ENCODE data around the gene ZNF646.
A peak's percentile ranks its signal among the peaks of the same experiment; 100 is the strongest.
"Not testable (repeated sequence)": the region's sequence is repeated elsewhere in the genome, so short reads cannot be mapped to it uniquely, and the experiment has no call there.

ZNF646 gene

DNA sequence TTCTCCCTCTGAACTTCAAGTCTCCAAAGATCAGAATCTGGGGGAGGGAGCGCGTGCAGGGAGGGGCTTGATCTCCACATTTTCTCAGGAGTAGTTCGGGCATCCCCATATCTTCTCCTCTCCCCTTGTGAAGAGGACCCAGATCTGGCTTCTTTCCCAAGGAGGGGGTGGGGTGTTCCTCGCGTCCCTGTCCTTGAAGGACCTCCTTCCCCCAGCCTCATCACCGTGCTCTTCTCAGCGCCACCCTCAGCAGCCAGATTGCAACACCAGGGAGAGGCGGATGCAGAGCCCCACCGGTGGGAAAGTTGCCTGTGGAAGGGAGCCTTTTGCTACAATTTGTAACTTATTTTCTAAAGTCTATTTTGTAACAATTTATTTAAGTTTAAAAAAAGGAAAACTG, 8.9 kb downstream of the ZNF646 start:
- Histone ChIP-seq H3K27ac (peak overlapping the region in 5 of 21 experiments; percentile 22 to 50 (median 33)), H3K4me3 (no peak overlapping the region)

DNA sequence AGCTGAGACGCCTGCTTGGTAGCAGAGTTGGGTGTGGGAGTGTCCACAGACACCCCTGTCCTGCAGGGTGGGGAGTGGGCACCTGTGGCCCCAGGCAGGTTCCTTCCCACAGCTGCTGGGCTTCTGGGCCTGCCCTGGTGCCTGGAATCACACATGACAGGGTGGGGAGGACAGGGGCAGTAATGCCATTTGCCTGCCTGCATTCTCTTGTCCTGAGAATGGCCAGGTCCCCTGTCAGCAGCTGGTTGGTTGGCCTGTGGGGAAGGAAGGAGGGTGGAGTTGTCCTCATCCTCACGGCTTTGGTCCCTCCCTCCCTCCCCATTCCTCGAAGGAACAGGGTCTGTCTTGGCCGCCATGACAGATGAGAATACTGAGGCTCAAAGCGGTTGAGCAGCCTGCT, 9.3 kb downstream of the ZNF646 start:
- Histone ChIP-seq H3K4me3 (no peak overlapping the region), H3K27ac (peak overlapping the region in 2 of 21 experiments; percentile 29 to 43)

DNA sequence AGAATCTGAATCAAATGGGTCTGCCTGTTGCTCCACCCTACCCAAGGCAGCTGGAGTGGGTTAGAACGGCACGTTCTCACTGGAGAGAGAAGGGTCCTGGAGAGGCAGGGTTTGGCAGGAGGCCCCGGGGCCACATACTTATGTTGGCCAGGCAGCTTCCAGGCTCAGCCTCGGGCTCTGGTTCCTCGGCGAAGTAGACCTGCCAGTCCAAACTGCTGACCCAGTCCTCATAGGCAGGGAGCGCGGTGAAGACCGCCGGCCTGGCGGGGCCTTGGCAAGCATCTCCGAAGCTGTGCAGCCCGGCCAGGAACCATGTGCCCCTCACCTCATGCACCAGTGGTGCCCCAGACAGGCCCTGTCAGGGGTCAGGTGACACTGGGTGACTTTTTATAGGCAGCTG, 9.8 kb downstream of the ZNF646 start:
- Histone ChIP-seq H3K4me3 (no peak overlapping the region), H3K27ac (peak overlapping the region in 2 of 21 experiments; percentile 29 to 59)

DNA sequence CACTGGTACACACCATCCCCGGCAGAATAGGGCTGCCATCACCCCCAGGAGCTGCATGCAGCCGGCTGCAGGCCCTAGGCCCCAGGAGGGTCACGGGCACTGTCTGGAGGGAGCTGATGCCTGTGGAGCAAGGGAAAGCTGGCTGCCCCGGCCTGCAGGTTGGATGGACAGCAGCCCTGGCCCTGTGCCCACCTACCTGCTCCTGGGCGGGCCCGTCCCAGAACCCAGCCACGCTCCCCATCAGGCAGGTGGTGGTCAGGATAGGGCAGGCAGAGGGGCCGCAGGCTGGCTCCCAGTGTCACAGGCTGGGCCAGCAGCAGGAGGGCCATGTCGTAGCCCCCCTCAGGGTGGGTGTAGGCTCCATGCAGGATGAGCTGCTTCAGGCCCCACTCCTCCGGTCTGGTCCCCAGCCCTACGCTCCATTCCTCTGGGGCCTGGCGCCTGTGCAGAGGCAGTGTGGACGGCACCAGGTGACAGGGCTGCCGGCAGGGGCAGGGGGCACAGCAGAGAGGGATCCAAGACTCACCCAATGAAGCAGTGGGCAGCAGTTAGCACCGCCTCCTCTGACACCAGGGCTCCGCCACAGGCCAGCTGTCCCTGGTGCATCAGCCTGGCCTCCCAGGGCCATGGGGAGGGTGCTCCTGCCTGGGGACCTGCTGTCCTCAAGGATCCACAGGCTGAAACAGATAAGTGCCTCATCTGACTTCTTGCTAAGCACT, 10.5 kb downstream of the ZNF646 start:
- H3K27ac ChIP-seq: peak overlapping the region in 12 of 21 experiments; percentile 15 to 77 (median 55)
- H3K4me3 ChIP-seq: no peak overlapping the region

DNA sequence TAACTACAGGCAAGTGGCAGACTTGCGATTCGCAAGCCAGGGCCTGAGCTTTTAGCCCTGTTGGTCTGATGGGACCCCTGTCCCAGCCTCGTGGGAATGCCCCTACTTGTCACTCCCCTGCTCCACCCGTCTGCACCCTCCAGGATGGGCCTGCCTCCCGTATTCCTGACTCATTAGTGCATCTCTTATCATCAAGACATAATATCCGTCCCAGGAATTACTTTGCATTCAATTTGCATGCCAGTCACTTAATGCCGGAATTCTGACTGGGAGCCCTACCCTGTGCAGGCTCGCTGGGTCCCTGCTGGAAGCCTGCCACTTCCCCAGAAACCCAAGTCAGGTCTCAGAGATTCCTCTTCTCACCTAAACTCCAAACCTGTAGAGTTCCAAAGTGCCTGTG, 11.2 kb downstream of the ZNF646 start:
- H3K27ac ChIP-seq: peak overlapping the region in 10 of 21 experiments; percentile 22 to 77 (median 57)
- H3K4me3 ChIP-seq: no peak overlapping the region

DNA sequence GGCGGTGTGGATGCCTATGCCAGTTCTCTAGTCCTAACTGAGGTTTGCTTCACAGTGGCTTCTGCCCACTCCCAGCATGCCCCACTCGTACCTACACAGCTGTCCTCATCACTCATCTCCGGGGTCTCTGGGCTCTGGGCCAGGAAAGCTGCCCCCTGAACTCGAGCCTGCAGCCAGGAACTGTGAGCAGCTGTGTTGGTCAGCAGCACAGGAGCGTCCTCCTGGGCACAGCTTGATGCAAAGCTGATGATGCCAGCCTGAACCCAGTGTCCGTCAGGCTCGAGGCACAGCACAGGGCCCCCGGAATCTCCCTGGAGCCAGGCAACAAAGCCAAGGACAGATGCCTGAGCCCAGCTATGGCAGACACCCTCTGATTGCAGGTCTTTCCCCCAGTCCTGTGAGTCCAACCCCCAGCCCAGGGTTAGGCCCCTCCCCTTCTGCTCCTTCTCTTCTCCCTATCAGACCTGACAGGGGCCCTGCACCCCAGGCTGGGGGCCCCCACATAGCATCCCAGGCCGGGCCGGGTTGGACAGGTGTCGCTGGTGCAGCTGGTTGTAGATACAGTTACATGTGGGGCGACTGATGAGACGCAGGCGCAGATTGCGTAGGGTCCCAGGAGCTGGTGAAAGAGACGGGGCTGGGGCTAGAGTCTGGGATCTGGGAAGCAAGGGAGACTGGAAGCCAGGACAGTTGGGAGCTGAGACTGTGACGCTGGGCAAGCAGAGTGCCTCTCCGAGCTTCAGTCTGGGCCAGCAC, 11.8 kb downstream of the ZNF646 start:
- Histone ChIP-seq H3K4me3 (no peak overlapping the region), H3K27ac (peak overlapping the region in 4 of 21 experiments; percentile 22 to 65 (median 35))

DNA sequence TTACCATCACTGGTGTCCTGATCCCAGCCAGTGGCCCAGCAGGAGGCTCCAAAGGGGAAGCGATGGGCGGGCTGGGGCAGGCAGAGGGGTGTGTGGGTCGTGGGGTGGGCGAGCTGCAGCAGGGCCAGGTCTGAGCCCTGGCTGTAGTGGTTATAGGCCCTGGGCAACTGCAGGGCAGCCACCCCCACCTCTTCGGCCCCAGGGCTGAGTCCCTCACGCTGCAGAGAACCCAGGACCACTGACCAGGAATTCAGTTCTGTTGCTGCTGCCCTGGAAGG, 12.3 kb downstream of the ZNF646 start:
- H3K27ac ChIP-seq: no peak overlapping the region

DNA sequence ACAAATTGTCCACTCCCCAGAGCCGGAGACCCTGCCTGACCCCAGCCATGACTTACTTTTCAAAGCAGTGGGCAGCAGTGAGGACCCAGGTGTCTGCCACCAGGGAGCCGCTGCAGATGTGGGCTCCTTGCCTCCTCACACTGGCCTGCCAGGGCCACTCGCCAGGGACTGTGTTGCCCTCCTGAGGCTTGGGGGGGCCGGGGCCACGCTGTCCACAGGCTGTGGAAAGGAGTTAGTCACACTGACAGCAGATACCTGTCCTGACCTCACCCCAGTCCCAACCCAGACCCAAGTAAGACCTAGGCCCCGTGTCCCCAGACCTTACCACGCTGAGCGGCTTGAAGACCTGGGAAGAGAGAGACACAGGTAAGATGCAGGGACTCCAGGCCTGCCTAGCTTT, 13.3 kb downstream of the ZNF646 start:
- Histone ChIP-seq H3K27ac (peak overlapping the region in 2 of 21 experiments; percentile 35 to 44), H3K4me3 (no peak overlapping the region)

More for the DNA sequence above, 12.3 kb downstream of the ZNF646 start:
- no peak overlapping the region for H3K4me3 ChIP-seq

DNA sequence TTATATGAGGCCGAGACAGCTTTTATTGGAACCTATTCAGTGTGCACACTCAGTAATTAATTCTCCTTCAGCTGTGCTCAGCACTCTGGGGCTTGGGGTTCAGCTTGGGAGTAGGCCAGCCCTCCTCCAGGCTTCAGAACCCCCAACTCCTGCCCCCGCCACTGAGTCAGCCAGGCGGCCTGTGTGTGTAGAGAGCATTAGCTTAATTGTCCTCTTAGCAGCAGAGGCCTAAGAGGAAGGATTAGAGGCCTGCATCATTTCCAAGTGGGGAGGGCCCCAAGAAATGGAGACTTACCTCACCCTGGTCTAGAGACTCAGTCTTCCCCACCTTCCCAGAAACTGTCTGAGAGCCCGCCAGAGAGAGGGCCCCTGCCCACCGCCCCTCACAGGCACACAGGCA, 13.7 kb downstream of the ZNF646 start:
- no peak overlapping the region for H3K4me3 ChIP-seq

DNA sequence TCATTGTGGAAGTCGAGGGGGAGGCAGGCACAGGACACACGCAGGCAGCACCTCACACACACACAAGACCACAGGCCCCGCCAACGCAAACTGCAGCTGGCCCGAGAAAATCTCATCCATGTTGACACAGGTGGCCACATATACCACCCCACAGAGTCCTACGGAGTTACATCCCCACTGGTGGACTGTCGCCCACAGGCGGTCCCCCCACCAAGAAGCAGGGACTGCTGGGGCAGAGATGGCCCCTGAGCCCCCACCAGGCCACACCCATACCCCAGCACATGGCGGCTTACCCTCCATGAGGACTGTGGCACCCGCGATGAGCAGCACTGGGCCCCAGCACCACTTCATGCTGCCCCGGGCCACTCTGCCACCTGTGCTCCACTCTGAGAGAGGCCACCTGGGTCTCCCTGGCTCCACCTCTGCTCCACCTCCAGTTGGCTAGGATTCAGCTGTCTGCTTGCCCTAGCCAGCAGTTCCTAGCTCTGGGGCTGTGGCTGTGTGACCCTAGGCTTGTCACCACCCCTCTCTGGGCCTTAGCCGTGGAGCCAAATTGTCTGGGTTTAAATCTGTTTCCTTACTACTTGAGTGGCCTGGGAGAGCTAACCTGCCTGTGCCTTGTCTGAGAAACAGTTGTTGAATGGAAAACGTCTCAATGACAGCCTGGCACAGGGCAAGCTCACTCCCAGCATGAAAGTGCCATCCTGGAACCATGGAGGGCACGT, 14.4 kb downstream of the ZNF646 start, which contains the start of gene PRSS53:
TSS of gene PRSS53 (minus strand) at position 485 of the 725 bp plus-strand sequence. CDS start at position 351, 134 bp downstream.
- Histone ChIP-seq H3K4me3 (no peak within 1 kb of the TSS), H3K27ac (peak within 1 kb of the TSS in 5 of 21 experiments; percentile 13 to 44 (median 16))

More for the DNA sequence above, 13.7 kb downstream of the ZNF646 start:
- H3K27ac ChIP-seq: peak overlapping the region in 4 of 21 experiments; percentile 15 to 44 (median 26)

DNA sequence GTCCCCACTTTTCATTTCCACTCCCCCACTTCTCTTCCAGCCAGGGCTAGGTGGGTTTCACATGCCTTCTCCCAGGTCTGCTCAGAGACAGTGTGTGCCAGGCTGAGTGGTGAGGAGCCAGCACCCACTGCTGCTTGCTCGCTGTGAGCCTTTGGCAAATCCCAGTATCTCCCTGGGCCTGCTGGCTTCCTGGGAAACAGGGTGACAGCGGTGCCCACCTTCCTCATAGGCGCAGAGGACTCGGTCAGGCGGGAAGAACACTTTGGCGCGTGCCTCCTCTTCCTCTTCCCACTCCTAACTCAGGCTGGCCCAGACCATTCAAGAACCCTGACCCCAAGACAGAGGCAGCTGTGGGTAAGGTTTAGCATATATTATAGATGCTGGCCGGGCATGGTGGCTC, 15.0 kb downstream of the ZNF646 start:
- Histone ChIP-seq H3K4me3 (no peak overlapping the region), H3K27ac (peak overlapping the region in 1 of 21 experiments; percentile 21)

DNA sequence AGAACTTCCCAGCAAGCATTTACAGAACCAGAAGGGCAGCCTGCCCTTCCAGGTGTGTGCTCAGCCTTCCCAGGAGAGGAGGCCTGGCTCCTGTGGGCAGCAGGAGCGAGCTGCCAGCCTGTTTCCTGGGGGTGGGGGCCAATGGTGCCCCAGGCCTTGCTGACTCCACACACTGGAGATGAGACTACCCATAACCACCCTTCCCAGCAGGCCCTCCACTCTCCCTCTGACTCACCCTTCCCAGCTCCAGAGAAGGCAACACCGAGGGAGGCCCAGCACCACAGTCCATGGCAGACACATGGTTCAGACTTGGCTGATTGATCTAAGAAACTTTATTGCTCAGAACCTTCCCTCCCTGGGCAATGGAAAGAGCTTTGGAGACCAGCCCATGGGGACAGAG, 16.3 kb downstream of the ZNF646 start:
- Histone ChIP-seq H3K27ac (peak overlapping the region in 4 of 21 experiments; percentile 4 to 50 (median 39)), H3K4me3 (no peak overlapping the region)

DNA sequence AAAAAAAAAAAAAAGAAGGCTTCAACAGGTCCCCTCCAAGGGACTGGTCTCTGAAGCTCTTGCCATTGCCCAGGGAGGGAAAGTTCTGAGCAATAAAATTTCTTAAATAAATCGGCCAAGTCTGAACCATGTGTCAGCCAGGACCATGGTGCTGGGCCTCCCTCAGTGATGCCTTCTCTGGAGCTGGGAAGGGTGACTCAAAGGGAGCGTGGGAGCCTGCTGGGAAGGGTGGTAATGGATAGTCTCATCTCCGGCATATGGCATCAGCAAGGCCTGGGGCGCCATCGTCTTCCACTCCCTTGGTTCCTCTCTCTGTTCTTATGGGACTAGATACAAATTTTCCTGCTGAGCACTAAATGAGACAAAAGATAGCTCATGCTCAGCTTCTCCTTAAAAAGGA, 18.1 kb downstream of the ZNF646 start:
- no peak overlapping the region for H3K4me3 ChIP-seq
- peak overlapping the region in 1 of 21 experiments; percentile 60 for H3K27ac ChIP-seq

DNA sequence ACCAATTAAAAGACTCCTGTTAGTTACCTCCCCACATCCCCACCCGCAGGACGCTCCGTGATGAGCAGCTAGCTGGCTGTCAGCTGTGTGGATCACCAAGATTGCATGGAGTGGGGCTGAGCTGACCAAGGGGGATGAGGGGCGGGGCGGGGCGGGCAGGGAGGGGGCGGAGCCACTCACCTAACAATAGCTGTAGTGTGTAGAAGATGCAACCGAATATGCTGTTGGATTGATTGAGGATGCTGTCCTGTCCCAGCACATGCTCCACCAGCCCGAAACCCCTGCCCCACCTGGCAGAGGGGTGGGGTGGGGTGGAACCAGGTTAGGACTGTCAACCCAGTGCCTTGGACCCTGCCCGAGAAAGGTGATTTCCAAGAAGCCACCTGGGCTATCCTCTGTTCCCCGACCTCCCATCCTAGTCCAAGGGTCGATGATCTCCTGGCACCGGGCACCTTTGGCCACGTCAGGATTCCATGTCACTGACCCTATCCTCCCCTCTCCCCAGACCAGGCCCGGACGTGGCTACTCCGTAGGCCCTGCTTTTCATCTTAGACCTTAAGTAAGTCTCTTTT, 19.0 kb downstream of the ZNF646 start:
- peak overlapping the region in 6 of 21 experiments; percentile 3 to 89 (median 67) for H3K27ac ChIP-seq
- H3K4me3 ChIP-seq: peak overlapping the region in 5 of 7 experiments; percentile 56 to 86 (median 71)

DNA sequence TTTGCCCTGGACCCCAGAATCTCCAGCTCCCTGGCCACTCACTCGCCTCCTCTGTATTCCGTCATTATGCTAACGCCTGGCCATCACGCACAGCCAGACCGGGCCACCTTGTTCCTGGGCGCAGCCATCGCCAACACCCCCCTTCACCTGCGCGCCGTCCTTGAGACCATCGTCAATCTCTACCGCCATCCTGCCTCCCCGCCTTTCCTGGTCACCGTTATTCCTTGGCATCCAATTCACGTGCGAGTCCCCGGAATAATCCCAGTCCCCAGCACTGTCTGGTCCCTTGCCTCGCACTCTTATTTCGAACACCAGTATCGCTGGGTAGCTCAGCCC, 19.8 kb downstream of the ZNF646 start:
- peak overlapping the region; percentile 16 to 89 (median 85) for H3K27ac ChIP-seq
- H3K4me3 ChIP-seq: peak overlapping the region; percentile 56 to 86 (median 71)

DNA sequence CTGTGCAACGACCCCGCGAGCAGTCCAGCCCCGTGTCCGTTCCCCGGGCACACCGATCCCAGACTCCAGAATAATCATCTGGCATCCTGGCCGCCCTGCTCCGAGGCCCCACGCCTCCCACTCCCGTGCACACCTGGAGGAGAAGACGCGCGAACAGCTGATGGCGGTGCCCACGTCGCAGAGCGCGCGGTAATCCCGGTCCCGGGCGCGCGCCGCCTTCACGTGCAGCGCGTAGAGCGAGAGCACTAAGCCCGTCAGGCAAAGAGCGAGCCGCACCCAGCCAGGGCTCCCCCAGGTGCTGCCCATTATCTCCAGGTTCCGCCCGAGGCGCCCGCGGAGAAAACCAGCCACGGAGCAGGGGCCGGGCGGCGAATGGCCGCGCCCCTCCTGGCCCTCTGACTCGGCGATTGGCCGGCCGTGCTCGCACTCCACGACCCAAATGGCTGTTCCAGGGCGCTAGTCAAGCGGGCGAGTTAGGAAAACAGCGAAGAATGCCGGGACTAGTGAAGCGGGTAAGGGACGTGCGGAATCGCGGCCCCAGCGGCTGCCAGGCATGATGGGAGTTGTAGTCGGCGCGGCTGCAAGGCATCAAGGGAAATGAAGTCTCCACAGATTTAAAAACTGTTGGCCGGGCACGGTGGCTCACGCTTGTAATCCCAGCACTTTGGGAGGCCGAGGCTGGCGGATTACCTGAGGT, 20.4 kb downstream of the ZNF646 start, which contains the start of gene VKORC1:
TSS of gene VKORC1 (minus strand) at position 374 of the 697 bp plus-strand sequence. CDS start at position 306, 68 bp downstream.
- Histone ChIP-seq H3K27ac (peak within 1 kb of the TSS; percentile 16 to 89 (median 85)), H3K4me3 (peak within 1 kb of the TSS; percentile 56 to 86 (median 71))

DNA sequence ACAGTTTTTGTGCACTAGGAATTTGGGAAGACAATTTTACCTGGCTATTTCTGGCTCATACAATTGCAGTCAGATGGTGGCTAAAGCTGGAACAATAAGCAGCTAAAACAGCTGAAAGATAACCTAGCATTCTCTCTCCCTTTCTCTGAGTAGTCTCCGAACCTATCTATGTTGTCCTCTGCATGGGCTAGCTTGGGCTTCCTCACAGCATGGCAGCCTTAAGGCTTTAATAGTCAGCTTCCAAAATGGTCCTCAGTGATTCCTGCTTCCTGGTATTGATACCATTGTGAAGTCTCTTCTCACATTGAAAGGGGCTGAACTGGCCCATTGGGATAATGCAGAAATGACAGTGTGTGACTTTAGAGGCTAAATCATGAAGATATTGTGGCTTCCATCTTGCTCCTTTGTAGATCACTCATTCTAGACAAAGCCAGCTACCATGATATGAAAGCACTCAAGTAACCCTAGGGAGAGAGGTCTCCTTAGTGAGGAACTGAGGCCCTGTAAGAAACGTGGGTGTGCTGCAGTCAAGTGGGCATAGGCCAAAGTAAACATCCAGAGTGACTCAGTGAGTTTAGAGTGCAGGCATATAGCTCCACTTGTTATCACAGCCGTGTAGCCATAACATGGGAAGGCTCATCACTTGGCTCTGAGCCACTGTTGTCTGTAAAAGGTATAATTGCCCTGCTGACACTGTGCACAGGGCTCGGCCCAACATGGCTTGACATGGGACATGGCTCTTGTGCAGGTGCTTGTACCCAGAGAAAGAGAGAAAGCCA, 25.8 kb downstream of the ZNF646 start:
- H3K27ac ChIP-seq: no peak overlapping the region

DNA sequence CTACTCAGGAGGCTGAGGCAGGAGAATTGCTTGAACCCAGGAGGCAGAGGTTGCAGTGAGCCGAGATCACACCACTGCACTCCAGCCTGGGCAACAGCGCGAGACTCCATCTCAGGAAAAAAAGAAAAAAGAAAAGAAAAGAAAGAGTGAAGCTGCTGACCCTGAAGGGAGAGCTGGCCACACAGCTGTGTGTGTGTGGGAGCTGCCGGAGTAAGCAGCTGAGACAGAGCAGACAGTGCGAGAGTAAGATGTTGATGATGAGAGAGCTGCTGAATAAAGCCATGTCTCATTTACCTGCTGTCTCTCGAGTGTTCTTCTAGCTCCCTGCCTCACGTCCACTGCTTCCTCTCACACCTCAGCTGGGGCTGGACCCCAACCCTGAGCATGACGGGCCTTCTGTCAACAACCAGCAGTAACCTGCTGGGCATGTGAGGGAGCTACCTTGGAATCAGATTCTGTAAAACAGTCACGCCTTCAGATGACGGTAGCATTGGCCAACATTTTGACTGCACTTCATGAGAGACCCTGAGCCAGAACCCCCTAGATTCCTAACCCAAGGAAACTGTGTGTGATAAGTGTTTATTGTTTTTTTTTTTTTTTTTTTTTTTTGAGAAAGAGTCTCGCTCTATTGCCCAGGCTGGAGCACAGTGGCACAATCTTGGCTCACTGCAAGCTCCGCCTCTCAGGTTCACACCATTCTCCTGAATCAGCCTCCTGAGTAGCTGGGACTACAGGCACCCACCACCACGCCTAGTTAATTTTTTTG, 26.8 kb downstream of the ZNF646 start:
- not testable (repeated sequence) for H3K4me3 ChIP-seq, H3K27ac ChIP-seq

More for the DNA sequence above, 25.8 kb downstream of the ZNF646 start:
- no peak overlapping the region for H3K4me3 ChIP-seq
